Measurements from ENCODE around the gene LRP11. TPM values are rescaled to one million over a fixed set of nuclear protein-coding genes. Genes with fewer than 3 reads are reported as not detected.
"Not testable (repeated sequence)": the region's sequence is repeated elsewhere in the genome, so short reads cannot be mapped to it uniquely, and the experiment has no call there.

The LRP11 gene
- total RNA-seq, 1 experiment from 2014 or later = 17.7 TPM

GRCh38 chr6:149909701-149910470 is 45.7 kb upstream of the LRP11 start:
- Histone ChIP-seq H3K9me3 (no peaks in the 10 kb centered on the region; the same call in 1 of the 2 replicates), H3K4me3 (ENCODE audit: low read depth, low read length) (no peak overlapping the region), H3K36me3 (ENCODE audit: control insufficient read depth, insufficient read depth, low read length) (no peaks in the 10 kb centered on the region), H3K4me1 (no peaks in the 10 kb centered on the region), H3K27me3 (replicated peaks; ENCODE audit: control insufficient read depth, insufficient read depth, low read length) (no peaks in the 10 kb centered on the region)
- Mint-ChIP-seq H3K4me1 (ENCODE audit: low read depth, unreplicated experiment) (no peaks in the 10 kb centered on the region), H3K27ac (ENCODE audit: unreplicated experiment) (no peak overlapping the region), H3K9me3 (ENCODE audit: unreplicated experiment) (peaks cover 17% of the 10 kb centered on the region), H3K36me3 (ENCODE audit: insufficient read depth, unreplicated experiment) (no peaks in the 10 kb centered on the region), H3K4me3 (ENCODE audit: unreplicated experiment) (no peak overlapping the region), H3K27me3 (ENCODE audit: insufficient read depth, unreplicated experiment) (peaks cover 12% of the 10 kb centered on the region)
- ChIA-PET POLR2A (no interaction called here), CTCF (no interaction called here)
- BruUV-seq (replicated peaks) = no TSS peak
- intact Hi-C loops (cut with micrococcal nuclease; ENCODE audit: unreplicated experiment) = no loop called here
- TF ChIP-seq, protein P1, sequence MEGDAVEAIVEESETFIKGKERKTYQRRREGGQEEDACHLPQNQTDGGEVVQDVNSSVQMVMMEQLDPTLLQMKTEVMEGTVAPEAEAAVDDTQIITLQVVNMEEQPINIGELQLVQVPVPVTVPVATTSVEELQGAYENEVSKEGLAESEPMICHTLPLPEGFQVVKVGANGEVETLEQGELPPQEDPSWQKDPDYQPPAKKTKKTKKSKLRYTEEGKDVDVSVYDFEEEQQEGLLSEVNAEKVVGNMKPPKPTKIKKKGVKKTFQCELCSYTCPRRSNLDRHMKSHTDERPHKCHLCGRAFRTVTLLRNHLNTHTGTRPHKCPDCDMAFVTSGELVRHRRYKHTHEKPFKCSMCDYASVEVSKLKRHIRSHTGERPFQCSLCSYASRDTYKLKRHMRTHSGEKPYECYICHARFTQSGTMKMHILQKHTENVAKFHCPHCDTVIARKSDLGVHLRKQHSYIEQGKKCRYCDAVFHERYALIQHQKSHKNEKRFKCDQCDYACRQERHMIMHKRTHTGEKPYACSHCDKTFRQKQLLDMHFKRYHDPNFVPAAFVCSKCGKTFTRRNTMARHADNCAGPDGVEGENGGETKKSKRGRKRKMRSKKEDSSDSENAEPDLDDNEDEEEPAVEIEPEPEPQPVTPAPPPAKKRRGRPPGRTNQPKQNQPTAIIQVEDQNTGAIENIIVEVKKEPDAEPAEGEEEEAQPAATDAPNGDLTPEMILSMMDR (IDR thresholded peaks at IDR 0.05; ENCODE audit: insufficient read depth in 1 of 2, low read depth in 1 of 2, low read length in 1 of 2, severe bottlenecking in 1 of 2, unreplicated experiment in 1 of 2) = no peak
- no peak for DNase-seq

DNA sequence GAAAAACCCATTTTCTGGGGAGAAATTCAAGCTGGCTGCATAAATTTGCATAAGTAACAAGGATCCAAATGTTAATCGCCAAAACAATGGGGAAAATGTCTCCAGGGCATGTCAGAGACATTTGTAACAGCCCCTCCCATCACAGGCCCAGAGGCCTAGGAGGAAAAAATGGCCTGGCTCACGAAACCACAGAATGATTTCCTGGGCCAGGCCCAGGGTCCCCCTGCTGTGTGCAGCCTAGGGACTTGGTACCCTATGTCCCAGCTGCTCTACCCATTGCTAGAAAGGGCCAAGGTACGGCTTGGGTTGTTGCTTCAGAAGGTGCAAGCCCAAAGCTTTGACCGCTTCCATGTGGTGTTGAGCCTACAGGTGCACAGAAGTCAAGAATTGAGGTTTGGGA is 44.3 kb upstream of the LRP11 start:
- DNase-seq; H3K36me3 ChIP-seq (ENCODE audit: control insufficient read depth, insufficient read depth, low read length); H3K4me3 Mint-ChIP-seq (ENCODE audit: unreplicated experiment); H3K9me3 ChIP-seq; H3K4me1 Mint-ChIP-seq (ENCODE audit: low read depth, unreplicated experiment); H3K27me3 ChIP-seq (replicated peaks; ENCODE audit: control insufficient read depth, insufficient read depth, low read length); H3K27me3 Mint-ChIP-seq (ENCODE audit: insufficient read depth, unreplicated experiment); H3K27ac Mint-ChIP-seq (ENCODE audit: unreplicated experiment); CTCF ChIA-PET; BruUV-seq (replicated peaks); H3K36me3 Mint-ChIP-seq (ENCODE audit: insufficient read depth, unreplicated experiment); H3K4me3 ChIP-seq (ENCODE audit: low read depth, low read length); H3K4me1 ChIP-seq; intact Hi-C loops (cut with micrococcal nuclease; ENCODE audit: unreplicated experiment); POLR2A ChIA-PET: not testable (repeated sequence)
- peaks cover 17% of the 10 kb centered on the region for H3K9me3 Mint-ChIP-seq (ENCODE audit: unreplicated experiment)

DNA sequence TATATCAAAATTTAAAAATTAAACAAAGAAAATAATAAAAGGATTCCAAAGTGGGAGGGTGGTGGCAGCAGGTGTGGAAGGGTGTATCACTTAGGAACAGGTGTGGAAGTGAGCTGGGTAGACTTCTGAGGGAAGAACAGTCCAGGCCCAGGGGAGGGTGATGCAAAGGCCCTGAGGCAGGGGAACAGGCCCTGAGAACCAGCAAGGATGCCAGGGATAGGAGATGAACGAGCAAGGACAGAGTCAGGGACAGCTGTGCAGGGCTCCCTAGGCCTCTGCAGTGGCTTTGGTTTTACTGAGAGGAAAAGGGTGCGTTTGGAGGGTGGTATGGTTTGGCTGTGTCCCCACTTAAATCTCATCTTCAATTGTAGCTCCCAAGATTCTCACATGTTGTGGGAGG is 43.2 kb upstream of the LRP11 start:
- intact Hi-C loops (cut with micrococcal nuclease; ENCODE audit: unreplicated experiment) = no loop called here
- no peaks in the 10 kb centered on the region for H3K27me3 ChIP-seq (replicated peaks; ENCODE audit: control insufficient read depth, insufficient read depth, low read length)
- Mint-ChIP-seq H3K27me3 (ENCODE audit: insufficient read depth, unreplicated experiment) (peaks cover 5% of the 10 kb centered on the region), H3K9me3 (ENCODE audit: unreplicated experiment) (peaks cover 17% of the 10 kb centered on the region), H3K4me3 (ENCODE audit: unreplicated experiment) (no peak overlapping the region), H3K4me1 (ENCODE audit: low read depth, unreplicated experiment) (no peaks in the 10 kb centered on the region), H3K36me3 (ENCODE audit: insufficient read depth, unreplicated experiment) (no peaks in the 10 kb centered on the region), H3K27ac (ENCODE audit: unreplicated experiment) (no peak overlapping the region)
- no peaks in the 10 kb centered on the region for H3K36me3 ChIP-seq (ENCODE audit: control insufficient read depth, insufficient read depth, low read length)
- H3K9me3 ChIP-seq = no peaks in the 10 kb centered on the region; the same call in 1 of the 2 replicates
- POLR2A ChIA-PET = no interaction called here
- TF ChIP-seq, protein P1 (IDR thresholded peaks at IDR 0.05; ENCODE audit: insufficient read depth in 1 of 2, low read depth in 1 of 2, low read length in 1 of 2, severe bottlenecking in 1 of 2, unreplicated experiment in 1 of 2) = no peak
- CTCF ChIA-PET = no interaction called here
- no peaks in the 10 kb centered on the region for H3K4me1 ChIP-seq
- H3K4me3 ChIP-seq (ENCODE audit: low read depth, low read length) = no peak overlapping the region
- BruUV-seq (replicated peaks) = no TSS peak
- no peak for DNase-seq
